GM12892 (cell line): ENCODE data around the gene CCDC54.
A peak's percentile ranks its signal among the peaks of the same experiment; 100 is the strongest.

Source experiments
- DNase-seq: peaks from one replicate; pipeline ENCODE4 v3.0.0; 2011; ENCODE audit not compliant: insufficient read length
- FAIRE-seq: peaks from 2 replicates; lab custom pipeline; 2011; peaks lifted over from hg19 to GRCh38; lab: Jason Lieb, UNC
- POLR2A ChIP-seq: IDR thresholded peaks from 2 replicates; pipeline ENCODE4 v1.6.1; 2011; ENCODE audit warnings: low read depth, low read length, control low read depth
- POLR2AphosphoS5 ChIP-seq: IDR thresholded peaks from 2 replicates; pipeline ENCODE4 v1.6.1; 2011; ENCODE audit warnings: low read depth, low read length, control low read depth
- TAF1 ChIP-seq: IDR thresholded peaks from 2 replicates; pipeline ENCODE4 v1.6.1; 2011; ENCODE audit warnings: low read depth, mild to moderate bottlenecking, control low read depth, low read length, borderline replicate concordance

Gene CCDC54

GRCh38 chr3:107414325-107414964 is 37.2 kb downstream of the CCDC54 start:
- FAIRE-seq (no peak), DNase-seq (no peak)
- TF ChIP-seq TAF1, result no peak
- TF ChIP-seq POLR2A, result no peak

- FAIRE-seq (no peak), DNase-seq (no peak)
Observed at GRCh38 chr3:107416138-107416537, 38.9 kb downstream of the CCDC54 start.

GRCh38 chr3:107416886-107417285 is 39.6 kb downstream of the CCDC54 start:
- FAIRE-seq (no peak), DNase-seq (no peak)
- TF ChIP-seq POLR2A (no peak), POLR2AphosphoS5 (no peak), TAF1 (no peak)

More at GRCh38 chr3:107416138-107416537, 38.9 kb downstream of the CCDC54 start:
- TF ChIP-seq POLR2A, result no peak

- FAIRE-seq (peak; percentile 81), DNase-seq (no peak)
- no peak for TF ChIP-seq TAF1
- no peak for TF ChIP-seq POLR2A
- no peak for TF ChIP-seq POLR2AphosphoS5
Observed at GRCh38 chr3:107421170-107421792, 44.0 kb downstream of the CCDC54 start.

- TF ChIP-seq POLR2AphosphoS5 (no peak), POLR2A (no peak), TAF1 (no peak)
- DNase-seq, result no peak
- FAIRE-seq, result no peak
Observed at GRCh38 chr3:107421881-107422280, 44.6 kb downstream of the CCDC54 start.

- TF ChIP-seq POLR2AphosphoS5, result no peak
- TF ChIP-seq TAF1, result no peak
- TF ChIP-seq POLR2A, result no peak
- FAIRE-seq, result no peak
- DNase-seq, result no peak
Observed at GRCh38 chr3:107425033-107425432, 47.8 kb downstream of the CCDC54 start.

GRCh38 chr3:107426223-107426622 is 49.0 kb downstream of the CCDC54 start:
- FAIRE-seq, result no peak
- no peak for TF ChIP-seq TAF1
- DNase-seq, result no peak
